GM20000 (cell line): ENCODE results near the gene NMB.

Source experiments
- DNase-seq: peaks from one replicate; pipeline ENCODE4 v3.0.0; 2012; ENCODE audit warnings: low spot score
- CTCF ChIP-seq: IDR thresholded peaks from 2 replicates; pipeline ENCODE4 v1.5.1; 2012; ENCODE audit warnings: mild to moderate bottlenecking, control low read depth; ENCODE audit errors: extremely low read depth, missing control alignments

The NMB gene

GRCh38 chr15:84608707-84609284 lies 49.2 kb downstream of the NMB start:
- DNase-seq, result no peak
- TF ChIP-seq CTCF, result no peak

DNA sequence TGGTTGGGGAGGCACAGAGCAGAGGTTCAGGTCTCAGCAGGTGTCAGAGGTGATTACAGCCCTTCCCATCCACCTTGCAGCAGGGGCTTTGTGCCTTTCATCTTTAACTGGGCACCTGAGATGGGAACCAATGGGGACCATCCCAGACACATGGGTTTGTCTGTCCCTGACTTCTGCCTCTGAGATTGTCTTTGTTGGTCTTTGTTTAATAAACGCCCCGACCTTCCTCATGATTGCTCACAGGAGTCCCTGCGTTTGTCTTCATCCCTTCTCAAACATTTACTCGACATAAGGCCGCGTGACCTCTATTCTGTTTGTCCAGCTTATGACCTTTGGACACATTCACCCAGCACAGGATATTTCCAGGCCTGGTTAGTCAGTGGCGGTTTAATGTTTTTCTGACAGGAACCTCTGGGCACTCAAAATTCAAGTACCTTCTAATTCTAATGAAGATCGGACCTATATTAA lies 51.3 kb downstream of the NMB start:
- no peak for TF ChIP-seq CTCF
- DNase-seq, result no peak

DNA sequence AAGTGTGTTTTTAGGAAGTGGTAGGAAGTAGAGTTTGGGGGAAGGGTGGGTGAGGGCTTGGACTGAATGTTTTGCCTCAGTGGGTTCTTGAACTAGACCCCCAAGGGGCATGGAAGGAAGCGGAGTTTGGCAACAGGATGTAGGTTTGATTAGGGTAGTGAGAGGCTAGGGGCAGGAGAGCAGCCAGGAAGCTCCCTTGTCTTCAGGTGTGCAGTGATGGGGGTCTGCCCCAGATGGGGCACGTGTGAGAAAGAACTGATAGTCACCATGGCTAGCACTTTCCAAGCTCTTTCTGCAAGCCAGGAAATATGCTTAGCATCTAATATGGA lies 52.5 kb downstream of the NMB start:
- no peak for DNase-seq
- TF ChIP-seq CTCF, result no peak
